ENCODE data around the gene ZDHHC17.

ZDHHC17 gene

DNA sequence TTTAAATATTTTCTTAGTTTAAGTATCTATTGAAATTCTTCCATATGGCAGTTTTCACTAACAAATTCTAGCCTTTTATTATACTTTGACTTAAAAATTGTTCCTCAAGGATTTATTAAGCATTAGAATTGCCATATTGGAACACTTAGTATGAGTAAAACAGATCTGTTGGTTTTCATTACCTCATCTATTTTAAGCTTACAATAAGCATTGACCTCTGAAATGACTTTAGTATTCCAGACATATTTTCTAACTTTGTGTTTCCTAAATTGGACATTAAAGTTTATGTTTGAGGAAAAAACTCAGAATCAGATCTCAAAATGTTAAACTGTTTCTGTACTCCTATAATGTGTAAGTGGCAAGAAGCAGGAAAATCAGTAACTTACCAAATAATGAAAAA is 66.5 kb downstream of the ZDHHC17 start:
- no peak for DNase-seq (ENCODE audit: low spot score)

DNA sequence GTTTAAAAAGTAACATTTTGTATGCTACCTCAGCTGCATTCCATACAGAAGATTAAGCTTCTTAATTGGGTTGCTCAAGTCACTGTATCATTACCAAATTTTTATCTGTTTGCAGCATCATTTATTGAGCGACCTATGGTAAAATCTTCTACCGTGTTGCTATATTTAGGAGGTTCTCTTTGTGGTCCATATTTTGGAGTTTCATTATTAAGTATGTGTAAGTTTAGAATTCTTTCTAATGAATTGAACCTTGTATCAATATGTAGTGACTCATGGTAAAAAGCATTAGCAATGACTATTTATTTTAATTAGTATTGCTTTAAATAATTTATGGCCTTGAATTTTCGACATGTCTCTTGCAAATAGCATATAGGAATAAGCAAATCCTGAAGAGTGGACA is 72.7 kb downstream of the ZDHHC17 start:
- no peak for DNase-seq (ENCODE audit: low spot score)

DNA sequence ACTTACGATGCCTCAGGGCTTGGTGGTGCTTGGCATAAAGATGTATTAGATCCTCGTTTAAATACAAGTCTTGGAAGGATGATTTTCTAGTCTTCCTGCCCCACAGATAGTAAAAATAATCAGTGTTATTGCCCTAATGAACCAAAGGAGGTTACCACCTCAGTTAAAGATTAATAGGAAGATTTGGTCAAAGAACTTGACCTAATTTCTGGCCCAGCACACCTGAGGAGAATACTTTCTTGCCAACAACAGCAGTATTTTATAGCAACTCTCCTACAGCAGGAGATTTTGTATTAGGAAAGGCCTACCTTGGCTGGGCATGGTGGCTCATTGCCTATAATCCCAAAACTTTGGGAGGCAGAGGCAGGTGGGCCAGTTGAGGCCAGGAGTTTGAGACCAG is 83.3 kb downstream of the ZDHHC17 start:
- no peak for DNase-seq (ENCODE audit: low spot score)

DNA sequence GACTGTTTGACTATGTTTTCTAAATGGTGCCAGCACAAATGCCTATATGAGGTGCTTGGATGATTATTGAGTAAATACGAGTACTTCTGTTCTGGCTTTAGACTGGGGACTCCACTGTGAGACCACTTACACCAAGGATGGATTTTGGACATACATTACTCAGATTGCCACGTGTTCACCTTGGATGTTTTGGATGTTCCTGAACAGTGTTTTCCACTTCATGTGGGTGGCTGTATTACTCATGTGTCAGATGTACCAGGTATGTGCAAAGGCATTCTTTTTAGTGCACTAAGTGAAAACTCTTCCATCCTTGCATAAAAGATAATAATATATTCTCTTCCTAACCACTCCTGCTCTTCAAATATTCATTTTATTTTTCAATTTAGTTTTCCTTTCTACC is 84.2 kb downstream of the ZDHHC17 start:
- DNase-seq (ENCODE audit: low spot score), result no peak

DNA sequence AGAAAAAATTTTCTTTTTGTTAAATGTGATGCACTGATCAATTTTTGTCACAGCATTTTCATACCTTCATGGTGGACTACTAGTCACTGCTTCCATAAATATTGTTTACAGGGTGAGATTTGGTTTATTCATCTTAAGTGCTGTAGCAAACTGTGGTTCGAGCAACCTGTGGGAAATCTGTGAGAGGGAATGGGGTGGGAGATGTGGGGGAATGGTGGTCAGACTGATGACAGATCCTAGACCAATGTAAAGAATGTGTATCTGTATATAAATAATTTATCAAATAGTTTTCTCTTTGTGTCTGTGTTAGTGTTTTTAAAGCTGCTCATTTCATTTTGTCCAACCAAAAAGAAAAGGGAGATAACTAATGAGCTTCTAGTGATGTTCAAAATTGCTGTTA is 88.2 kb downstream of the ZDHHC17 start:
- DNase-seq (ENCODE audit: low spot score), result no peak

DNA sequence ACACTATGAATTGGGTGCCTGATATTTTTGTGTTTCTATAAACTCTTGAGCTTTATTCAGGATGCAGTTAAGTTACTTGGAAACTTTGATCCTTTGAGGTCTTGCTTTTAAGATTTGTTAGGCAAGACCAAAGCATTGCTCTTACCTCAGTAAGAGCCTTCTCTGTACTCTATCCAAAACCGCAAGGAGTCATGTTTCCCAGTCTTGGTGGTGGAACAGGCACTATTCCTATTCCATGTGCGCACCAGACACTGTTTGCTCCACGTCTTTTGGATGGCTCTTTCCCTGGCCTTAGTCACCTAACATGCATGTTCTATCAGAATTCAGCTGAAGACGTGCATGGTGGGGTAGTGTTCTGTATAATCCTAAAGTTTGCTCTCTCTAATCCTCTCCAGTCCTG is 91.4 kb downstream of the ZDHHC17 start:
- DNase-seq (ENCODE audit: low spot score), result no peak

DNA sequence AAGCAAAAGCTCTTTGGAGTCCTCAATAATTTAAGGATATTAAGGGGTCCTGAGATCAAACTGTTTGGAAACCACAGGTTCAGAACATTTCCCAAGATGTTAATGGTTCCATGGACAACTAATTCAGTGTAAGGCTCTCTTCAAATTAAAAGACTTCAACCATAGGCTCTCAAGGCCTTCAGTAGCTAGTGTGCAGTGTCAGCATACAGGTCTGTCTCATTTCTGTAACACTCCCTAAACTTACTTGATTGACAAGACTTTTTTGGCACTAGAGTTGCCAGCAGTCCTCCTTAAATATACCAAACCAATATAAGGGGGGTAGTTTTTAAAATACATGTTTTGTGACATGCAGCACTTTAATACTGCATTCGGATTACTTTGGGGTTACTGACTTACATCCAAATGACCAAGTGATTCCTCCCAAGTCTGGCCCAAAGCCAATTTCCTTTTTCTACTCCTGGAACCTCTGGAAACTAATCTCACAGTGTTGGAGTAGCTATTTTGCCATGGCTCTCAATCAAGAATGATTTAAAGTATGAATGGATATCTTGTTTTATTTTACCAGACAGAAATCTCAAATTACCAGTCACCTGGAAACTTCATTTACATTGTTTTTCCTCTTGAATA is 92.2 kb downstream of the ZDHHC17 start:
- no peak for DNase-seq (ENCODE audit: low spot score)

DNA sequence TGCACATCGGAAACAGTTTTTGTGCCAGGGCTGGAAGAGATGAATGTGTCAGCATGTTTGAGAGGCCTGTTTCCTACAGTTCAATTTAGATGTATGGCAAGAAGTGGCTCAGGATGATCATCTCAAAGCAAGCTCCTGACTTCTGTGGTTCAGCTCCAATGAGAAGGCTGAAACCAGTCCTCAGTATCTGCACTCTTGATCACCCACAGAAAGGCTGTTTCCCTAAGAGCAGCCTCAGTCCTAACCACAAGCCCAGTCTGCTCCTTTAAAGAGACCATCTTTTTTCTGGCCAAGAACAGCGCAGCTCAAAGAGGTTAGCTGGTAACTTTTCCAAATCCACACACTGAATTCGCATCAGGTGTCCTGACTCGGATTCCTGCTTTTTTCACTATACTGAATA is 95.7 kb downstream of the ZDHHC17 start:
- DNase-seq (ENCODE audit: low spot score), result no peak

DNA sequence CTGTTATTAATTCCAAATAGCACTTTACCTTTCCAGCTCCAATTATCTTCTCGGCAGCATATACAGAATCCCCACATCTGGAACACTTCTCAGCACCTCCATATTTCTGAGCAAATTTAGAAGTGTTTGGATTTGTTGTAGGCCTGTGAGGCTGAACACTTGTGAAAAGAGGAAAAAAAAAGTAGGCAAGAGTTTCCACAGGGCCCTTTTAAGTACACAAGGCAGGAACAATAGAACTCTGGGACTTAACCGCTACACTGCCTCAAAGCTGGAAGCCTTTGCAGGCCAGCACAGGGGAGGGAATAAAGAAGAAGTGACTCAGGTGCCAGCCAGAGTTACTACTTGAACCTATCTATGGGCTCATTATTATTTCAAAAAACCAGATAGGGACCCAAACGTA is 96.3 kb downstream of the ZDHHC17 start:
- no peak for DNase-seq (ENCODE audit: low spot score)

DNA sequence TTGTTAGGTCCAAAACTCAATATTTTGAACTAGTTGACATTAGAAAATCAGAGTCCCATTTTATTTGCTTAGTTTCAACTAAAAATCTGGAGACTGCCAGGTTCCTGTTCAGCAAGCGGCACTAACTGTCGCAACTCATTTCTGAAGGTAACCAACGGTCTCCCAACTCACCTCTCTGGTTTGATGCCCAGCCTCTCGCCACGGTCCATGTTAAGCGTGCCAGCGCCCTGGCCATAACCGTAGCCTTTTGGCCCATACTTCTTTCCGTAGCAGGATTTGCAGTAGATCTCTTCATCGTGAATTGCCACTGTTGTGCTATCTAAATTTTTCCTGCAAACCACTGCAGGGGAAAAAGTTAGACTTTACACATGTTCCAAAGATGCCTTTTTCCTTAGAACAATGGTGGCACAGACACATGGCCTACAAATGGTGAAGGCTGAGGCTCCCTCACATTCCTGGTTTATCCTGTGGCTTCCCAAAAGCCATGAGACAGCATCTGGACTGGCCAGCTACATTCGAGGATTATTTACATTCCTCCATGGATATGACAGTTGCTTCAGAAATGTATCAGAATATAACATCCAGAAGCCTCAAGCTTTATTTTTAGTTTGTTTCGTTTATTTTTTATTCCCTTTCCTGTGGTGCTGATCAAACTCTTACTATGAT is 99.2 kb downstream of the ZDHHC17 start:
- DNase-seq (ENCODE audit: low spot score), result no peak

DNA sequence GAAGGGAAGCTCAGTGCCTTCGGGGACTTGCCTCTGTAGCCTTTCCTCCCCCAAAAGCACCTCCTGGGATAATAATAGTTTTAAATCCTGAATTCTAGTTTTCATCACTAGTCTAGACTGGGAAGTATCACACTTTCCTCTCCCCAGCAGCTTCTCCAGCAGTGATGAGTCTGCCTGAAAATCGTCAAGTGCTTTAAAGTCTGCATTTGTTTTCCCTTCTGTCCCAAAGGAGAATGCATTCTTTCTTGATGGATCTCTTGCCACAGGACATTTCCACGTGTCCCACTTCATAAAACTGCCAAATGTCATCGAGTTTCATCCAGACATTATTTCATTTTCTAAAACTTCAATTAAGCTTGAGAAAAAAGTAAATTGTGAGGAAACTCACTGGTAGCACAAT is 99.9 kb downstream of the ZDHHC17 start:
- DNase-seq (ENCODE audit: low spot score), result no peak

DNA sequence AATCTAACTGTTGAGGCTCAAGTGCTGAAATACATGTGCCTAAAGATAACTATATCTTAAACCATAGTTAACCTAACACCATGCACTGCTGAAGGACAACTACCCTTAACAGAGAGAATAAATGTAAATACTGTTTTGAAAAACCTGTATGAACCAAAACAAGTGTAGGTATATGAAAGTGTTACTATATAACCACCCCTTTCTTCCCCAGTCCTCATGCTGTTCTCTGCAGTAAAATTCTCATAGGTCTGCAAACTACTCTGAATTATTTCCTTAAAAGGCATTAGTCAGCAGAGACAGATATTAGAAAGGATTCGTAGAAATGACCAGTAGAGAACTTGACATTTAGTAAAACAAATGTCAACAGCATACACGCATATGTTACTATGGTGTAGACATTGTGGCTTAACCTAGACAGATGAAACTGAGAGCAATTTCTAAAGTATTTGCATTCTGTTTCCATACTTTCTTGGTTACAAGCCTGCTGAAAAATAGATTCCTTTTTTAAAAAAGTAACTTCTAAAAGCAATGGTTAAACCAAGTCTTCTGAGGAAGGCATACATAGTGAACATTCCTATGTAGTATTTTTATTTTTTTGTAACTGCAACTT is 101.0 kb downstream of the ZDHHC17 start:
- no peak for DNase-seq (ENCODE audit: low spot score)

DNA sequence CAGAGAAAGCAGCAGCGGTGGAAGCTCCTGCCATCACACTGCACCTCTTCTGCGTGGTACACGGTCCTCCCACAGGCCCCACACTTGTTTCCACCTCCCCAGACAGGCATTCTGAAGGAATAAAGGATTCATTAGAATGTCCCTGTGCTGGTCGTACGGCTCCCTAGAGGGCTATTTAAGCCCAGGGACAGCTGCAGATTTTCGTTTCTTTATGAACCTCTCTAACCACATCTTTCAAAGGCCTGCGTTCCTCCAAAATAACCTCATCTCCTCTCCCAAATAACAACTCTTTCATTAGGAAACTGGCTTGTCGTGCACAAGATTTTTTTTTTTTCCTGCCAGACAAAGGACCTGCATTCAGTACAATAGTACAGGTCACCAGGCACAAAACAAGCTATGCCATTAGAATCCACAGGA is 102.2 kb downstream of the ZDHHC17 start:
- no peak for DNase-seq (ENCODE audit: low spot score)

DNA sequence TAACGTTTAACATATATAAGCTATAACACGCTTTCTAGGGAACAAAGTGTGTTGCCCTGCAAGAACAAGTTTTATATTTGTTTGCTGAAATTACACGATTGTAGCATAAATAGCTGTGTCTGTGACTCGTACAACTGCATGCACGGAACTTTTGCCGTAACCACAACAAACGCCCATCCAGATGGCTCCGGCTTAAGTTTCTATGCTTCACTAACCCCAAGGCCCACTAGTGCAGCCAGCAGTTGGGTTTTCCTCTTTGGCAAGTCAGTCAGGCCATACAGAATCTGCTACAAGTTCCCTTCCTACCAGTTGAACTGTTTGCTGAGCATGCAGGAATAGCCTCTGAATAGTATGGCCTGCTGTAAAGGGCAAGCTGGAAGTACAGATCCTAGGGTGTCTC is 102.8 kb downstream of the ZDHHC17 start:
- DNase-seq (ENCODE audit: low spot score), result no peak

DNA sequence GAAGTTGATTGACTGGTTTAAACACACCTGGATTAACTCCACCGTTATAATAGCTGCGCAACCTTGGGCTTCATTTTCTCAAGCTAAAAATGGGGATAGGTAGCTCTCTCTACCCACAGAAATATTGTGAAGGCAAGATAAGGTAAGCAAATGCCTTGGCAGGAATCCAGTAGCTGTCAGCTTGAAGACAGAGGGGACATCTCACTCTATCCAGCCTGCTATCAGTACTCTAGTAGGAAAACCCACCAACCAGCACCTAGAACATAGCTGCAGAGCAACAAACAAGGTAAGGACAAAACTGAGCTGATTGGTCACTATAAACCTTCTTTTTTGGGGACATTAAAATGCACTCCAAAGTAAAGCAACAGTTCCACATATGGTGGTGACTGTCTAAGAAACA is 107.2 kb downstream of the ZDHHC17 start:
- DNase-seq (ENCODE audit: low spot score), result no peak

DNA sequence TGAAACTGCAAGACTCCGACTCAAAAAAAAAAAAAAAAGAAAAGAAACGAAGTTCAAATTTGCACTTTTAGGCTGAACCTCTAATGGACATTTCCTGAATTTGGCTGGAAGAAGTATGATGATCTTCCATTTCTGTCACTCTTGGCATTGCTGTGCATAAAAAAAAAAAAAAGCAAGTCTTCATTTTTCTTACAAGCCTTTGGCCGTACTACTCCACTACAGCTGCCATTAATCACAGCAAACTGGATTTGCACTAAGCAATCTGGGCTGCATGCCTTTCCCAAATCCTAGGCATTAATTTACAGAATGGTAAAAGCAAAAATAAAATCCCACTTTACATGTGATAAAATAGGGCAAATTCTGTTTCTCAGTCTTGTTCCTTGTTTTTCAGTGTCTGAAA is 107.8 kb downstream of the ZDHHC17 start:
- DNase-seq (ENCODE audit: low spot score), result no peak

DNA sequence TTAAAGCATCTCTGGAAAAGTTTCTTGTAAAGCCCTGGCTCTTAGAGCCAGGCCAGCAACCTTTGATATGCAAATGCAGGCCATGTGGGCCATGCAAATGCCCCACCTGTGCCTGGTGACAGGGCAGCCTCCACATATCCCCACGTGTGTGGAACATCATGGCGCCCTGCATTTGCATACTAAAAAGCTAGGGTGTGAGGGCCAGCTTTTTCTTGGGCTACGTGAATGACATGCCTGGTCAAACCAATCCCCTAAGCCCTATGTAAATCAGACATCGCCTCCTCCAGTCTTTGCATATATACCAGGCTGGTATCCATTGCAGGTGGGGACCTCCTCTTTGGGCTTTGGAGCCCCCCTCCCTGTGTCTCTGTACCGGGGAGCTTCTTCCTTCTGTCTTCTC is 108.5 kb downstream of the ZDHHC17 start:
- no peak for DNase-seq (ENCODE audit: low spot score)

DNA sequence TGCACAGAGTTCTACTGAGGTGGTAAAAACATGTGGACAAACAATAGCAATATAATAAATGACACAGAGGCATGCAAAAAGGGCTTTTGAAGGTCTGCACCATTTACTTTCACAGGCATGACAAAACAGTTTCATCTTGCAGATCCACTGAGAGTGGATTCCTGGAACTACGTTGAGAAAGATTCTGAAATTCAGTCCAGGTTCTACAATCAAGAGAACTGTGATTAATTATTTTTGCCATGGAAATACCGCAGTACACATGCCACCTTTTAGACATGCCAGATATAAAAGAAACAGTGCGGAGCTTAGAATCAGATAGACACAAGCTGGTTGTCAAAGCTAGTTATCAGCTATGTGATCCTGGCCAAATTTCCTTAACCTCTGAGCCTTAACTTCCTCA is 110.1 kb downstream of the ZDHHC17 start:
- no peak for DNase-seq (ENCODE audit: low spot score)

DNA sequence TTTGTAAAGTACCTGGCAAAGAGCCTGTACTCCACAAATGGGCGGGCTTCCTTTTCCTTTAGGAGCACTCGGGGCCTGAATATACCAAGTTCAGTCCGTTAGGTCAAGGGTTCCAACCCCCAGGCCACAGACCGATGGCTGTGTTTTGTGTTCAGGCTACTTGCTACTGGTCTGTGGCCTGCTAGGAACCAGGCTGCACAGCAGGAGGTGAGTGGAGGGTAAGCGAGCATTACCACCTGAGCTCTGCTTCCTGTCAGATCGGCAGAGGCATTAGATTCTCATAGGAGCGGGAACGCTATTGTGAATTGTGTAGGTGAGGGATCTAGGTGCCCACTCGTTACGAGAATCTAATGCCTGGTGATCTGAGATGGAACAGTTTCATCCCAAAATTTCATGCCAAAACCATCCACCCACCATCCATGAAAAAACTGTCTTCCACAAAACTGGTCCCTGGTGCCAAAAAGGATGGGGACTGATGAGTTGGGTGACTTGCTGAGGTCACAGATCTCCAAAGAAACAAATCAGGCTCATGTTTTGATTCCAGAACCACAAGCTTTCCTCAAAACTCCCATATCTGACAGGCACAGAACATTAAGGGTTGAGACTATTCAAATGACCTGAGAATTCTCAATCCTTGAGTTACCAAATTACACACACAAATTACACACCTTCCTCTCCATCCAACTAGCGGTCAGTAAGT is 110.7 kb downstream of the ZDHHC17 start:
- DNase-seq (ENCODE audit: low spot score), result no peak

DNA sequence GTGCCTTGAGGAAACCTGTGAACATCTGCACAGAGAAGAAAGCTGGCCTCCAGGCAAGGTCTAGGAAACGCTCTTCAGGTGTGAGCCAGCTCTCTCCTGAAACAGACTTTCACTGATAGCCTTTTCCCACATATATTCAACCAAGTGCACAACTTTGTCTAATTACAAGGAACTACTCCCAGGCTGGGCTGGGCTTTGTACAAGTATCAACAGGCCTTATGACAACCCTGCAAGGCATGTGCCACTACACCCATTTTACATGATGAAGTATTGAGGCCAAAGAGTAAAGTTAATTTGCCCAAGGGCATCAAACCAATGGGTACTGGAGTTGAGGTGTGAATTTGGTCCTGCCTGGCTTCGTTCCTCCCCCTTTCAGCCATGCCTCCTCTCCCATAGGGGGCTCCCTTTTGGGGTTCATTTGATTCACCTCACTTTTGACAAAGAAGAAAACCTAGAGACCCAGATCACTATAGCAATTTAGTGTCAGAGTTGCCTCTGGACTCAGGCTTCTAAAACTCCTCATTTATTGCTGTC is 112.8 kb downstream of the ZDHHC17 start:
- no peak for DNase-seq (ENCODE audit: low spot score)

DNA sequence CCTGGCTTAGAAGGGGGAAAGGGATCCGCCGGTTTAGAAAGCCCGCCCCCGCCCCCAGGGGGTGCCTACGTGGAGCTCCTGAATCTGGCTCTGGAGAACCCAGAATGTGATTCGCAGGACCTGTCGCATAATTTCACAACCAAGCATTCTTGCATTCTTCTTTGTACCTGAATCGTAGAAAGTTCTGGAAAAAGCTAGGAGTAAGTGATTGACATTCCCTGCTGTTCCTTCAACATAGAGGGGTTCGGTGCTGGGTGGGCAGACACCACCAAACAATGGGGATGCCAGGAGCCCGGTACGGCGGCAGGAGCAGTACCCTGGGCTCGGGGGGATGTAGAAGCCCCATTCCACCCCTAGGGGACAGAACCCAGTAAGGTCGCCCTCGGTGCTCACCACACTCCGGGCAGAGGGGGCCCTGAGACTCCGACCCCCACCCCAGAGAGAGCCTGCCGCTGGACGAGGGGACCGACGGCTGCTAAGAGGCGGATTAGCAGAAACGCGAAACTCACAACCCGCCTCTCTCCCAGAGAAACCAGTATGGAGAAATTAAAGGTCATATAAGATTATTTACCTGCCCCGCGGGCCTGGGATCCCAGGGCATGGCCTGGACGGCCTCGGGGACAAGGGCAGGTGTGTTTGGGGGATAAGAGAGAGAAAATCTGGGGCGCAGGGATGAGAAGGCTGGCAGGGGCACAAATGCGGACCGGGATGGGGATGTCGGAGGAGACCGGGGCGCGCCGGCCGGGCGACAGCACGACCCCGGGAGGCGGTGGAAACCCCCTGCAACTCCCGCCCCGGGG is 114.4 kb downstream of the ZDHHC17 start:
- DNase-seq (ENCODE audit: low spot score), result no peak
